HL-60 (cell line): ENCODE measurements around the gene HAUS2.
"Not testable (repeated sequence)": the region's sequence is repeated elsewhere in the genome, so short reads cannot be mapped to it uniquely, and the experiment has no call there.

Source experiments
- CTCF ChIP-seq: IDR thresholded peaks from one replicate; pipeline ENCODE4 v1.5.1; 2011; ENCODE audit warnings: low read length, control low read depth, inconsistent platforms; ENCODE audit not compliant: insufficient read depth
- GABPA ChIP-seq: IDR thresholded peaks from 2 replicates; pipeline ENCODE4 v1.6.1; 2012; ENCODE audit warnings: low read depth
- POLR2AphosphoS5 ChIP-seq: IDR thresholded peaks from 2 replicates; pipeline ENCODE4 v1.6.1; 2012; ENCODE audit warnings: low read depth
- REST ChIP-seq: IDR thresholded peaks from 2 replicates; pipeline ENCODE4 v1.6.1; 2012; ENCODE audit warnings: low read depth; ENCODE audit not compliant: insufficient replicate concordance
- SPI1 ChIP-seq: IDR thresholded peaks from 2 replicates; pipeline ENCODE4 v1.6.1; 2012; ENCODE audit warnings: low read depth, mild to moderate bottlenecking, borderline replicate concordance

GRCh38 chr15:42601316-42601715, 52.7 kb downstream of the HAUS2 start:
- not testable (repeated sequence) for TF ChIP-seq CTCF, REST, GABPA, POLR2AphosphoS5, SPI1
